GM12878 (cell line): ENCODE results near the gene DBR1.

Experiments
- CTCF ChIP-seq, 3 experiments: IDR thresholded peaks in 2 of 3; conservative IDR thresholded peaks in 1 of 3; 2 replicates each; pipeline ENCODE4 v1.5.1; 2011; ENCODE audit warnings: low read depth in 3 of 3, low read length in 3 of 3, mild to moderate bottlenecking in 3 of 3, control low read depth in 2 of 3, moderate library complexity in 2 of 3, inconsistent platforms in 1 of 3, mixed read lengths in 1 of 3; ENCODE audit not compliant: control insufficient read depth in 2 of 3, insufficient read depth in 1 of 3; ENCODE audit errors: extremely low read depth in 1 of 3
- EGR1 ChIP-seq, 2 experiments: IDR thresholded peaks; 1 replicate in 1 of 2; 2 replicates in 1 of 2; pipeline ENCODE4 v1.6.1; 2011 to 2012; ENCODE audit warnings: low read depth in 2 of 2, low read length in 2 of 2, borderline replicate concordance in 1 of 2, mild to moderate bottlenecking in 1 of 2, moderate library complexity in 1 of 2
- ESRRA ChIP-seq: IDR thresholded peaks from 2 replicates; pipeline ENCODE4 v1.6.1; 2012; ENCODE audit warnings: mild to moderate bottlenecking, low read length, improper control_type of control experiment
- FOXK2 ChIP-seq: fragments of 450-650 bp; IDR thresholded peaks from 2 replicates; pipeline ENCODE4 v1.6.1; 2017; ENCODE audit warnings: mild to moderate bottlenecking, moderate library complexity
- FOXM1 ChIP-seq: IDR thresholded peaks from 2 replicates; pipeline ENCODE4 v1.6.1; 2012; ENCODE audit warnings: low read depth, mild to moderate bottlenecking, inconsistent platforms, low read length, moderate library complexity
- IRF5 ChIP-seq: fragments of 450-650 bp; IDR thresholded peaks from 2 replicates; pipeline ENCODE4 v1.6.1; 2017; ENCODE audit warnings: borderline replicate concordance
- MTA3 ChIP-seq: IDR thresholded peaks from 2 replicates; pipeline ENCODE4 v1.6.1; 2012; ENCODE audit warnings: low read length, inconsistent platforms, borderline replicate concordance
- NR2C2 ChIP-seq: IDR thresholded peaks from 2 replicates; pipeline ENCODE4 v1.6.1; 2011; ENCODE audit warnings: borderline replicate concordance, low read depth; ENCODE audit not compliant: control insufficient read depth, insufficient read length
- POLR2A ChIP-seq: IDR thresholded peaks from 2 replicates; pipeline ENCODE4 v1.6.1; 2011; ENCODE audit warnings: low read depth, mild to moderate bottlenecking, low read length
- POLR2AphosphoS2 ChIP-seq: IDR thresholded peaks from 2 replicates; pipeline ENCODE4 v1.6.1; 2011; ENCODE audit warnings: low read depth, mild to moderate bottlenecking, low read length, improper control_type of control experiment, moderate library complexity
- RAD21 ChIP-seq: IDR thresholded peaks from 2 replicates; pipeline ENCODE4 v1.6.1; 2011; ENCODE audit warnings: mild to moderate bottlenecking, low read depth, low read length, moderate library complexity; ENCODE audit not compliant: insufficient read depth
- TARDBP ChIP-seq: IDR thresholded peaks from 2 replicates; pipeline ENCODE4 v1.6.1; 2016; ENCODE audit warnings: borderline replicate concordance
- ZSCAN29 ChIP-seq: fragments of 450-650 bp; IDR thresholded peaks from 2 replicates; pipeline ENCODE4 v1.6.1; 2017; ENCODE audit warnings: mild to moderate bottlenecking, moderate library complexity
- TF ChIP-seq, protein P1 (sequence below): fragments of 450-650 bp; IDR thresholded peaks from 2 replicates; pipeline ENCODE4 v1.6.1; 2018; ENCODE audit warnings: borderline replicate concordance, mild to moderate bottlenecking; ENCODE audit not compliant: partially characterized antibody

DNA sequence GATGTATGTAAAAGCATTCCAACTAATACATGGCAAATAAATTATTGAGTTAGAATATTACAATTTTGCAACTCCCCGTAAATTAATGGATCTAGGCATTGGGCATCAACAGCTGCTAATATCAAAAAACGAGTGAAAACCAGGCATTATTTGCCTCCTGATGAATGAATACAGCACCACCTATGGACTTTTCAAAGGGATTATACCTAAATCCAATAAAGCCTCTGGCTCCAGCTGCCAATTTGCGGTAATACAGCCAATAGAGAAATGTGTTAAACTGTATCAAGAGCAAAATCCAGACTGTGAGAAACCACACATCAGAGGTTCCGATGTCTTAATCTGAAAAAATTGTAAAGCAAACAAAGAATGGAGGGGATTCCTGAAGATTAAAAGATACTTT lies 26.2 kb downstream of the DBR1 start:
- TF ChIP-seq EGR1 (IDR thresholded peaks at IDR 0.05; ENCODE audit: borderline replicate concordance in 1 of 2, low read depth in 2 of 2, low read length in 2 of 2) (no peak), ZSCAN29 (no peak), POLR2A (no peak), CTCF (IDR thresholded peaks at IDR 0.05 in 2 of 3, conservative IDR thresholded peaks at IDR 0.05 in 1 of 3; ENCODE audit: control insufficient read depth in 2 of 3, extremely low read depth in 1 of 3, insufficient read depth in 1 of 3, low read depth in 3 of 3, low read length in 3 of 3) (no peak), ESRRA (no peak), RAD21 (no peak), NR2C2 (no peak), IRF5 (no peak), FOXM1 (no peak), MTA3 (no peak), FOXK2 (no peak), POLR2AphosphoS2 (no peak), TARDBP (no peak)
- TF ChIP-seq, protein P1, sequence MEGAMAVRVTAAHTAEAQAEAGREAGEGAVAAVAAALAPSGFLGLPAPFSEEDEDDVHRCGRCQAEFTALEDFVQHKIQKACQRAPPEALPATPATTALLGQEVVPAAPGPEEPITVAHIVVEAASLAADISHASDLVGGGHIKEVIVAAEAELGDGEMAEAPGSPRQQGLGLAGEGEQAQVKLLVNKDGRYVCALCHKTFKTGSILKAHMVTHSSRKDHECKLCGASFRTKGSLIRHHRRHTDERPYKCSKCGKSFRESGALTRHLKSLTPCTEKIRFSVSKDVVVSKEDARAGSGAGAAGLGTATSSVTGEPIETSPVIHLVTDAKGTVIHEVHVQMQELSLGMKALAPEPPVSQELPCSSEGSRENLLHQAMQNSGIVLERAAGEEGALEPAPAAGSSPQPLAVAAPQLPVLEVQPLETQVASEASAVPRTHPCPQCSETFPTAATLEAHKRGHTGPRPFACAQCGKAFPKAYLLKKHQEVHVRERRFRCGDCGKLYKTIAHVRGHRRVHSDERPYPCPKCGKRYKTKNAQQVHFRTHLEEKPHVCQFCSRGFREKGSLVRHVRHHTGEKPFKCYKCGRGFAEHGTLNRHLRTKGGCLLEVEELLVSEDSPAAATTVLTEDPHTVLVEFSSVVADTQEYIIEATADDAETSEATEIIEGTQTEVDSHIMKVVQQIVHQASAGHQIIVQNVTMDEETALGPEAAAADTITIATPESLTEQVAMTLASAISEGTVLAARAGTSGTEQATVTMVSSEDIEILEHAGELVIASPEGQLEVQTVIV: no peak
